GM18502 (cell line): ENCODE results near the gene GAPDHS.

Experiments used
- ATAC-seq: cut with Tn5 transposase; IDR thresholded peaks from one replicate; pipeline ENCODE4 v1.9.1; 2021; ENCODE audit warnings: mild to moderate bottlenecking; ENCODE audit not compliant: unreplicated experiment, poor library complexity

Gene GAPDHS

DNA sequence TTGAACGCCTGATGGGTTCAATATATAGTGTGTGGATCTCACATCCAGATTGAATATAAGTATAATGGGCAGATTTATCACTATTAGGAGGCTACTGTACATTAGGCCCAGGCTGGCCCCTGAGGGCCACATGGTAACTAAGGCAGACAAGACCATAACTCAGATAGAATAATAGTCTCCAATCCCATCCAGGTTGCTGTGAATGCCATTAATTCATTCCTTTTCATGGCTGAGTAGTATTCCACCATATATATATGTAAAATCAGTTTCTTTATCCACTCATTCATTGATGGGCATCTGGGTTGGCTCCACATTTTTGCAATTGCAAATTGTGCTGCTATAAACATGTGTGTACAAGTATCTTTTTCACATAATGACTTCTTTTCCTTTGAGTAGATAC, 44.7 kb downstream of the GAPDHS start:
- ATAC-seq: no peak

DNA sequence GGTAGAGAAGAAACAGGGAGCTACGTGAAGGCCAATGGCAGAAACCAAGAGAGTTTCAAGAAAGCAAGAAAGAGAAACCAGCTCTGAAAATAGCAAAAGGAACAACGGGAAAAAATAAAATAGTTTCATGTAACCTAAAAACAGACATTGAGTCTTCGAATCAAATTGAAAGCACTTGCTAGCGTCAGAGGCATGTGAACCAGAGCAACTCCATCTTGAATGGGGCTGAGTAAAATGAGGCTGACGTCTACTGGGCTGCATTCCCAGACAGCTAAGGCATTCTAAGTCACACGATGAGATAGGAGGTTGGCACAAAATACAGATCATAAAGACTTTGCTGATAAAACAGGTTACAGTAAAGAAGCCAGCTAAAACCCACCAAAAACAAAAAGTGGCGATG, 45.5 kb downstream of the GAPDHS start:
- ATAC-seq: no peak

DNA sequence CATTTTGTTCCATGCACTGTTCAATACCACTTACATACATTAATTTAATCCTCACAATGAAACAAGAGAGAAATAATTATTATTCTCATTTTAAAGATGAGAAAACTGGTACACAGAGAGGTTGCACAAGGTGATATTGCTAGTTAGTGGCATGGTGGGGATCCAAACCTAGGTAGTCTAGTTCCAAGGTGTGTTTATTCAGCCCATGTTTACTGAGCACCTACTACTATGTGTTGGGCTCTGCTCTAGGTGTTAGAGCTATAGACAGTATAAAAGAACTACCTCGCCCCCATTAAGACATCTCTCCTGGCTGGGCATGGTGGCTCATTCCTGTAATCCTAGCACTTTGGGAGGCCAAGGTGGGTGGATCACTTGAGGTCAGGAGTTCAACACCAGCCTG, 49.5 kb downstream of the GAPDHS start:
- ATAC-seq: no peak

DNA sequence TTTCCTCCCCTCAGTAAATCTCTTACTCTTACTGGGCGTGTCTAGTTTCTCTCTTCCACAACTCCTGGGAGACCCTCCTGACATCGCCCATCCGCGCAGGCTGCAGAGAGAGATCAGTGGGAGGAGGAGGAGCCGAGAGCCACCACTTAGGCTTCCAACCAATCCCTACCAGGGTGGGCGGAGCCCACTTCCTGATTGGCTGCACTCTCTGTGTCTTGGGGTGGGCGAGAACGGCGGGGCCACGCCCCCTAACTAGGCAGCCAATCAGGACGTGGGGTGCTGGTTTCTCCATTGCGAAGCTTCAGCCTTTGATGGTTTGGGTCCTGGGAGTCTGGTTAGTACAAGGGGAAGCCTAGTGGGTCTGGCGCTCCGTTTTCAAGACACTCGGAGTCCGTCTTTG, 52.6 kb downstream of the GAPDHS start, which contains the start of gene PMIS2:
TSS of gene PMIS2 (plus strand) at position 326 of the 400 bp plus-strand sequence. CDS start 87 bp downstream, outside the sequence.
- no peak for ATAC-seq

DNA sequence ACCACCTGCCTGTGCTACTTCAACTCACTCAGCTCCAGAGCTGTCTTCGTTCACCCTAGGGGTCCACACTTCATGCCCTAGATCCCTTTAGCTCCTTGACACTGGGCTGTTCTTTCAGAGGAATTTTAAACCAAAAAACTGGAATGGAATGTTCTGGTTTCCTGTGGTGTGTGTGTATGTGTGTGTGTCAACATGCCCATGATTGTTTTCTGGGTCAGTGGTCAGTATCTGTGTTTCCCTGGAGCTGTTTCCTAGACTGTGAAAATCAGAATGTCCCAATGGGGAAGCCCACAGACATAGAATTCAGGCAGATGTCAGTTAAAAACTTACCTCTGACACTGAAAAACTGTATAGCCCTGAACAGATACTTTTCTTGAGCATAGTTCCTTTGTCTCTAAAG, 54.1 kb downstream of the GAPDHS start:
- no peak for ATAC-seq

DNA sequence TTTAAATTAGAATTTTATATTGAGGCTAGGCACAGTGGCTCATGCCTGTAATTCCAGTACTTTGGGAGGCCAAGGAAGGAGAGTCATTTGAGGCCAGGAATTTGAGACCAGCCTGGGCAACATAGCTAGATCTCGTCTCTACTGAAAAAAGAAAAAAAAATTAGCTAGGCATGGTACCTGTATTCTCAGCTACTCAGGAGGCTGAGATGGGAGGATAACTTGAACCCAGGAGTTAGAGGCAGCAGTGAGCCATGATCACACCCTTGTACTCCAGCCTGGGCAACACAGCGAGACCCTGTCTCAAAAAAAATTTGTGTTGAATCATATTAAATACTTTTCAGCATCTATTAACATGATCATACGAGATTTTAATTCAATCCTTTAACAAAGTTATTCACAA, 57.6 kb downstream of the GAPDHS start:
- ATAC-seq: no peak

GRCh38 chr19:35592226-35592625, 59.0 kb downstream of the GAPDHS start:
- no peak for ATAC-seq
